HepG2 (cell line): ENCODE measurements around the gene CD46. TPM values are rescaled to one million over a fixed set of nuclear protein-coding genes. Genes with fewer than 3 reads are reported as not detected.

Experiments used
- microRNA counts: library from miRNA; unstranded; fragments of <30 nt; microRNA quantifications from one replicate; lab custom pipeline; 2015
- polyA plus RNA-seq, 8 experiments: library from polyadenylated mRNA; depleted of rRNA in 3 of 8; stranded (reverse) in 7 of 8; unstranded in 1 of 8; fragments of >200 nt; fragmentation: Illumina TruSeq in 4 of 8; extraction: Trizol in 4 of 8; gene quantifications; 2 replicates each; pipeline versions ENCODE4 v1.2.1 to v1.2.3, GENCODE V29; 2011 to 2016; ENCODE audit warnings: low read depth in 4 of 8, missing spikeins in 1 of 8, mixed read lengths in 1 of 8; ENCODE audit not compliant: insufficient read depth in 1 of 8
- small RNA-seq, 3 experiments: library from RNA; depleted of rRNA; stranded (forward); fragments of <200 nt; gene quantifications; one replicate each; pipeline ENCODE3, GENCODE V24; 2012; ENCODE audit warnings: low read depth in 2 of 3, low replicate concordance in 1 of 3; ENCODE audit not compliant: insufficient read length in 3 of 3, insufficient read depth in 2 of 3
- total RNA-seq, 5 experiments: library from RNA; depleted of rRNA; stranded (reverse); fragments of >200 nt; fragmentation: Illumina TruSeq; extraction: Trizol; gene quantifications; 2 replicates each; pipeline ENCODE4 v1.2.3, GENCODE V29; 2016; ENCODE audit warnings: low read depth in 1 of 5

CD46 gene
- total and polyA plus RNA-seq, 2 of the 13 experiments (the other 11 are each of a cell fraction or from before 2014, with no cell fraction given), result 130 to 277 TPM

MicroRNA genes within 50 kb of the gene (microRNA counts, 767-probe panel; counts per million panel counts)
- not detected for microRNA hsa-miR-29b-3p (lab: Ali Mortazavi, UCI)
- not detected for microRNA hsa-miR-29c-3p (lab: Ali Mortazavi, UCI)

Small RNA genes lying within 50 kb of the gene (small RNA-seq; reads per million reads assigned to genes)
- gene RNA5SP534, result 0 reads per million in 3 experiments

Other genes starting within 250 kb of the CD46 start
- not detected in 2 replicates for gene CR1L, start 106.9 kb upstream of the CD46 start, total RNA-seq (2016; rRNA removed; fragmentation: Illumina TruSeq; extraction: Trizol)
- not detected in 2 replicates for gene CR1L, start 106.9 kb upstream of the CD46 start, polyA plus RNA-seq (2011; rRNA removed)
- gene CD34, start 159.1 kb downstream of the CD46 start, total RNA-seq (2016; rRNA removed; fragmentation: Illumina TruSeq; extraction: Trizol), result not detected in 2 replicates
- gene CD34, start 159.1 kb downstream of the CD46 start, polyA plus RNA-seq (2011; rRNA removed), result not detected in 2 replicates